Peyer's patch (tissue), 4 donors: ENCODE results near the gene RCL1.

Experiments
- CTCF ChIP-seq, 6 experiments: fragments of 450-650 bp in 4 of 6; fragments of 200-600 bp in 2 of 6; sonication (generic) in 1 of 6; IDR thresholded peaks; one replicate each; pipeline ENCODE4 v1.5.1; 2017 to 2019; ENCODE audit warnings: antibody characterized with exemption in 6 of 6, mild to moderate bottlenecking in 3 of 6, moderate library complexity in 1 of 6
- POLR2A ChIP-seq, 2 donors: fragments of 450-650 bp; IDR thresholded peaks; one replicate each; pipeline ENCODE4 v1.5.1; 2017; ENCODE audit warnings: antibody characterized with exemption in 2 of 2, mild to moderate bottlenecking in 2 of 2, moderate library complexity in 2 of 2

- TF ChIP-seq CTCF (IDR thresholded peaks at IDR 0.05) (peak in 5 of 6 experiments; percentile 34 to 72 (median 61)), POLR2A (IDR thresholded peaks at IDR 0.05) (no peak)
Measured at GRCh38 chr9:4750023-4750673, 42.6 kb upstream of the RCL1 start.
